Heart left ventricle (tissue), 13 donors: ENCODE data around the gene RAVER2.

Experiments used
- POLR2A ChIP-seq, 2 donors: fragments of 450-650 bp; IDR thresholded peaks; one replicate each; pipeline ENCODE4 v1.6.1; 2017; ENCODE audit warnings: antibody characterized with exemption in 2 of 2, mild to moderate bottlenecking in 2 of 2, moderate library complexity in 2 of 2
- TF ChIP-seq, protein P1 (sequence below), 12 donors: fragments of 200-600 bp; sonication (generic) in 4 of 12; IDR thresholded peaks; one replicate each; pipeline versions ENCODE4 v1.5.0 to v1.8.0; 2018 to 2022; ENCODE audit warnings: antibody characterized with exemption in 12 of 12, mild to moderate bottlenecking in 5 of 12
- donor health status: ischemic (EF 13 %, LVEDD 7.1; RV severe dilation, severe dysfunction).
- donor health status: DM: no; HTN: yes; CAD: no.
- donor health status: DM: no; HTN: no; CAD: no.
- donor health status: ischemic (EF 25% LVEDD 6.9; RV normal size, moderate dysfunction).
- donor health status: ischemic (EF 25% LVEDD 5.7; RV mildly dilated, moderate dysfunction).
- donor health status: ischemic (EF 35%, LVEDD 5.7; RV mildly dilated, moderate dysfunction).
- donor health status: nonischemic (EF 11% LVEDD 7.7; RV severe dilation, severe dysfunction).
- donor health status: DM: yes; HTN: yes; CAD: no.
- donor health status: PGD.
- donor health status: ischemic (EF 29% LVEDD 5.4; RV normal size, mild dysfunction).
- donor health status: nonischemic (EF 23%, LVEDD 6.1; RV moderate dilation, normal function).

DNA sequence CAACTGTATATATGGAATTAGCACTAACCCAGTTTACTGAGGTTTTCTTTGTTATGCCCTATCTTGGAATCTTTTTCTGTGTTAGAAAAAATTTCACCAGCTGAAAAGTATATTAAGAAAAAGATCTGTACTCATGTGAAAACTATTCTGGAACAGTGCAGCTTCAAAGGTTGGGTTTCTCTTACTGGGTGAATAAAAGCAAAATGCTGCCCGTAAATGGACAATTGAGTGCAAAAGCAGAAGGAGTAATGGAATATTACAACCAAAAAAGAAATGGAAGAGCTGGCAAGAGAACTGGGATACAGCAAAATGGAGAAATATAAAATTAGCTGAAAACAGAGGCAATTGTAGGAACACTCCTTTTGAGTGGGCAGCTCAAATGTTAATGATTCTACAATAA, 17.0 kb upstream of the RAVER2 start:
- TF ChIP-seq, protein P1, sequence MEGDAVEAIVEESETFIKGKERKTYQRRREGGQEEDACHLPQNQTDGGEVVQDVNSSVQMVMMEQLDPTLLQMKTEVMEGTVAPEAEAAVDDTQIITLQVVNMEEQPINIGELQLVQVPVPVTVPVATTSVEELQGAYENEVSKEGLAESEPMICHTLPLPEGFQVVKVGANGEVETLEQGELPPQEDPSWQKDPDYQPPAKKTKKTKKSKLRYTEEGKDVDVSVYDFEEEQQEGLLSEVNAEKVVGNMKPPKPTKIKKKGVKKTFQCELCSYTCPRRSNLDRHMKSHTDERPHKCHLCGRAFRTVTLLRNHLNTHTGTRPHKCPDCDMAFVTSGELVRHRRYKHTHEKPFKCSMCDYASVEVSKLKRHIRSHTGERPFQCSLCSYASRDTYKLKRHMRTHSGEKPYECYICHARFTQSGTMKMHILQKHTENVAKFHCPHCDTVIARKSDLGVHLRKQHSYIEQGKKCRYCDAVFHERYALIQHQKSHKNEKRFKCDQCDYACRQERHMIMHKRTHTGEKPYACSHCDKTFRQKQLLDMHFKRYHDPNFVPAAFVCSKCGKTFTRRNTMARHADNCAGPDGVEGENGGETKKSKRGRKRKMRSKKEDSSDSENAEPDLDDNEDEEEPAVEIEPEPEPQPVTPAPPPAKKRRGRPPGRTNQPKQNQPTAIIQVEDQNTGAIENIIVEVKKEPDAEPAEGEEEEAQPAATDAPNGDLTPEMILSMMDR (IDR thresholded peaks at IDR 0.05) = no peak
- TF ChIP-seq POLR2A (IDR thresholded peaks at IDR 0.05) = no peak
